Mesodermal cell (in vitro differentiated cells): Measurements from ENCODE around the gene NDUFB7.

Experiments used
- H3K27ac ChIP-seq: 2 replicates; pipeline ENCODE4 v1.7.0; 2013; ENCODE audit warnings: mild to moderate bottlenecking, low read depth, low read length, moderate library complexity; ENCODE audit not compliant: severe bottlenecking
- H3K36me3 ChIP-seq: 2 replicates; pipeline ENCODE4 v1.7.1; 2013; ENCODE audit warnings: mild to moderate bottlenecking, low read length, moderate library complexity; ENCODE audit not compliant: control insufficient read depth, insufficient read depth
- H3K4me1 ChIP-seq: one replicate; pipeline ENCODE4 v1.7.1; 2013; ENCODE audit warnings: mild to moderate bottlenecking, low read length; ENCODE audit not compliant: insufficient read depth, control insufficient read depth, poor library complexity, severe bottlenecking
- H3K4me3 ChIP-seq: 2 replicates; pipeline ENCODE4 v1.7.0; 2013; ENCODE audit warnings: low read length, control low read depth, mild to moderate bottlenecking; ENCODE audit not compliant: insufficient read depth, poor library complexity, severe bottlenecking; ENCODE audit errors: extremely low read depth
- H3K9me3 ChIP-seq: 2 replicates; pipeline ENCODE4 v1.7.1; 2013; ENCODE audit warnings: mild to moderate bottlenecking, low read length, moderate library complexity; ENCODE audit not compliant: control insufficient read depth
- WGBS, 2 experiments: methylation state at CpG; one replicate each; pipeline ENCODE4 v1.1.5; 2013; ENCODE audit warnings: missing lambda C conversion rate in 2 of 2; ENCODE audit not compliant: insufficient coverage in 2 of 2; 5-methylcytosine and 5-hydroxymethylcytosine counted together

Gene NDUFB7

GRCh38 chr19:14540741-14541525 is 30.9 kb downstream of the NDUFB7 start:
- Histone ChIP-seq H3K36me3 (peaks cover 15% of the 10 kb centered on the region), H3K27ac (no peak overlapping the region), H3K4me1 (peaks cover 18% of the 10 kb centered on the region), H3K9me3 (no peaks in the 10 kb centered on the region), H3K4me3 (no peak overlapping the region)
- WGBS, 2 experiments = 96 to 97% methylated on average over 17 to 19 of the region's 19 CpGs

GRCh38 chr19:14536926-14537692 is 34.8 kb downstream of the NDUFB7 start:
- Histone ChIP-seq H3K9me3 (no peaks in the 10 kb centered on the region), H3K27ac (no peak overlapping the region), H3K36me3 (peaks cover 29% of the 10 kb centered on the region), H3K4me1 (peaks cover 8% of the 10 kb centered on the region), H3K4me3 (no peak overlapping the region)
- WGBS, 2 experiments = 37% methylated on average over 8 to 13 of the region's 24 CpGs

- no peaks in the 10 kb centered on the region for H3K9me3 ChIP-seq
- no peak overlapping the region for H3K4me3 ChIP-seq
- 95 to 97% methylated on average over 3 to 5 of the region's 5 CpGs for WGBS, 2 experiments
- no peak overlapping the region for H3K27ac ChIP-seq
- H3K4me1 ChIP-seq = peaks cover 8% of the 10 kb centered on the region
- peaks cover 23% of the 10 kb centered on the region for H3K36me3 ChIP-seq
These were observed 38.4 kb downstream of the NDUFB7 start for GRCh38 chr19:14533450-14533849.

GRCh38 chr19:14530506-14530905 is 41.4 kb downstream of the NDUFB7 start:
- Histone ChIP-seq H3K9me3 (no peaks in the 10 kb centered on the region), H3K27ac (no peak overlapping the region), H3K36me3 (peaks cover 23% of the 10 kb centered on the region), H3K4me3 (peak overlapping the region; percentile 90), H3K4me1 (peaks cover 9% of the 10 kb centered on the region)
- 77 to 89% methylated on average over 3 of the region's 3 CpGs for WGBS, 2 experiments

GRCh38 chr19:14530005-14530348 is 41.9 kb downstream of the NDUFB7 start:
- Histone ChIP-seq H3K4me3 (peak overlapping the region; percentile 90), H3K27ac (peak overlapping the region; percentile 88), H3K9me3 (no peaks in the 10 kb centered on the region), H3K4me1 (peaks cover 9% of the 10 kb centered on the region), H3K36me3 (peaks cover 22% of the 10 kb centered on the region)
- 0 to 1% methylated on average over 15 to 16 of the region's 18 CpGs for WGBS, 2 experiments

- H3K4me1 ChIP-seq = peaks cover 7% of the 10 kb centered on the region
These were observed 42.4 kb downstream of the NDUFB7 start, which contains the start of gene TECR for GRCh38 chr19:14529254-14530004. Gene TECR, plus strand, starts transcription at chr19:14529594. Its CDS starts 103 bp downstream, at chr19:14529697.

GRCh38 chr19:14528419-14529253 is 43.2 kb downstream of the NDUFB7 start:
- H3K27ac ChIP-seq = peak overlapping the region; percentile 53
- H3K9me3 ChIP-seq = no peaks in the 10 kb centered on the region

More at GRCh38 chr19:14529254-14530004, 42.4 kb downstream of the NDUFB7 start, which contains the start of gene TECR:
- peak within 1 kb of the TSS; percentile 88 for H3K27ac ChIP-seq
- peak within 1 kb of the TSS; percentile 90 for H3K4me3 ChIP-seq
- peaks cover 17% of the 10 kb centered on the region for H3K36me3 ChIP-seq
- H3K9me3 ChIP-seq = no peaks in the 10 kb centered on the region
- 0 to 1% methylated on average over 27 to 54 of the region's 59 CpGs for WGBS, 2 experiments

GRCh38 chr19:14526423-14526822 is 45.4 kb downstream of the NDUFB7 start:
- WGBS, 2 experiments = 100% methylated on average over 3 of the region's 4 CpGs
- Histone ChIP-seq H3K27ac (no peak overlapping the region), H3K4me3 (no peak overlapping the region), H3K9me3 (no peaks in the 10 kb centered on the region), H3K36me3 (no peaks in the 10 kb centered on the region), H3K4me1 (peaks cover 14% of the 10 kb centered on the region)

More at GRCh38 chr19:14528419-14529253, 43.2 kb downstream of the NDUFB7 start:
- 52 to 60% methylated on average over 33 to 38 of the region's 39 CpGs for WGBS, 2 experiments
- peak overlapping the region; percentile 90 for H3K4me3 ChIP-seq
- peaks cover 12% of the 10 kb centered on the region for H3K36me3 ChIP-seq
- H3K4me1 ChIP-seq = peaks cover 7% of the 10 kb centered on the region

- Histone ChIP-seq H3K9me3 (no peaks in the 10 kb centered on the region), H3K4me3 (no peak overlapping the region), H3K36me3 (no peaks in the 10 kb centered on the region), H3K4me1 (peaks cover 15% of the 10 kb centered on the region), H3K27ac (no peak overlapping the region)
- 62 to 67% methylated on average over 4 of the region's 6 CpGs for WGBS, 2 experiments
These were observed 46.1 kb downstream of the NDUFB7 start for GRCh38 chr19:14525729-14526128.

- no peaks in the 10 kb centered on the region for H3K9me3 ChIP-seq
- H3K4me3 ChIP-seq = no peak overlapping the region
- WGBS, 2 experiments = 89 to 100% methylated on average over 3 of the region's 4 CpGs
- peak overlapping the region; percentile 99 for H3K27ac ChIP-seq
- peaks cover 15% of the 10 kb centered on the region for H3K36me3 ChIP-seq
- H3K4me1 ChIP-seq = peaks cover 34% of the 10 kb centered on the region
These were observed 51.3 kb downstream of the NDUFB7 start for GRCh38 chr19:14520543-14520942.
